Loucy (cell line): ENCODE data around the gene MEIKIN.

ENCODE experiments used
- H2AFZ ChIP-seq: fragments of 200-600 bp; sonication (generic); 2 replicates; pipeline ENCODE4 v1.6.0; 2016; ENCODE audit warnings: antibody characterized with exemption, mild to moderate bottlenecking, low read length, moderate library complexity
- H3F3A ChIP-seq: fragments of 200-600 bp; 2 replicates; pipeline ENCODE4 v1.6.0; 2016; ENCODE audit warnings: antibody characterized with exemption, low read depth, mild to moderate bottlenecking
- H3K27me3 ChIP-seq: fragments of 200-600 bp; sonication (generic); 2 replicates; pipeline ENCODE4 v1.6.1; 2014; ENCODE audit warnings: low read length, mild to moderate bottlenecking; ENCODE audit not compliant: insufficient read depth, poor library complexity, severe bottlenecking
- H3K36me3 ChIP-seq: fragments of 200-600 bp; sonication (generic); 2 replicates; pipeline ENCODE4 v1.6.1; 2016; ENCODE audit warnings: low read length; ENCODE audit not compliant: insufficient read depth
- H3K4me1 ChIP-seq: fragments of 200-600 bp; sonication (generic); 2 replicates; pipeline ENCODE4 v1.5.1; 2014; ENCODE audit warnings: low read length, mild to moderate bottlenecking; ENCODE audit not compliant: insufficient read depth, poor library complexity, severe bottlenecking
- H3K4me2 ChIP-seq: fragments of 200-600 bp; sonication (generic); 2 replicates; pipeline ENCODE4 v1.6.0; 2014; ENCODE audit warnings: antibody characterized with exemption, low read length, low read depth, mild to moderate bottlenecking; ENCODE audit not compliant: poor library complexity, severe bottlenecking
- H3K4me3 ChIP-seq: fragments of 200-600 bp; sonication (generic); 2 replicates; pipeline ENCODE4 v1.5.1; 2014; ENCODE audit warnings: low read length, mild to moderate bottlenecking, mixed read lengths; ENCODE audit not compliant: poor library complexity, severe bottlenecking
- H3K79me2 ChIP-seq: fragments of 200-600 bp; sonication (generic); 2 replicates; pipeline ENCODE4 v1.6.1; 2014; ENCODE audit warnings: low read length; ENCODE audit not compliant: insufficient read depth
- H3K9ac ChIP-seq: fragments of 200-600 bp; sonication (generic); 2 replicates; pipeline ENCODE4 v1.6.0; 2014; ENCODE audit warnings: mild to moderate bottlenecking, low read depth, low read length, moderate library complexity; ENCODE audit not compliant: poor library complexity, severe bottlenecking
- H3K9me2 ChIP-seq: fragments of 200-600 bp; sonication (generic); replicated peaks from 2 replicates; pipeline ENCODE4 v1.6.1; 2016; ENCODE audit warnings: low read depth, low read length, mixed read lengths
- H3K9me3 ChIP-seq: fragments of 200-600 bp; sonication (generic); 2 replicates; pipeline ENCODE4 v1.6.1; 2014; ENCODE audit warnings: mild to moderate bottlenecking, antibody characterized with exemption, low read length, low read depth; ENCODE audit not compliant: insufficient read depth
- H4K20me1 ChIP-seq: fragments of 200-600 bp; sonication (generic); 2 replicates; pipeline ENCODE4 v1.6.0; 2014; ENCODE audit warnings: antibody characterized with exemption, low read length, mild to moderate bottlenecking; ENCODE audit not compliant: insufficient read depth, poor library complexity, severe bottlenecking
- EZH2phosphoT487 ChIP-seq: fragments of 200-600 bp; IDR thresholded peaks from 2 replicates; pipeline ENCODE4 v1.6.1; 2018; ENCODE audit warnings: antibody characterized with exemption, mild to moderate bottlenecking, moderate library complexity, borderline replicate concordance
- TF ChIP-seq, protein P1 (sequence below): fragments of 200-600 bp; sonication (generic); conservative IDR thresholded peaks from 2 replicates; pipeline ENCODE4 v1.5.1; 2014; ENCODE audit warnings: mild to moderate bottlenecking, antibody characterized with exemption, low read length

The MEIKIN gene

GRCh38 chr5:131771692-131772091 is 173.8 kb downstream of the MEIKIN start:
- H3K9me3 ChIP-seq = no peaks in the 10 kb centered on the region
- no peak overlapping the region for H2AFZ ChIP-seq
- no peaks in the 10 kb centered on the region for H3F3A ChIP-seq
- peaks cover 90% of the 10 kb centered on the region for H3K79me2 ChIP-seq
- peaks cover 17% of the 10 kb centered on the region for H3K4me1 ChIP-seq
- no peaks in the 10 kb centered on the region for H3K36me3 ChIP-seq
- no peaks in the 10 kb centered on the region for H3K27me3 ChIP-seq
- no peak overlapping the region for H3K9ac ChIP-seq
- H3K9me2 ChIP-seq = no peaks in the 10 kb centered on the region
- no peak overlapping the region for H3K4me3 ChIP-seq
- TF ChIP-seq, protein P1, sequence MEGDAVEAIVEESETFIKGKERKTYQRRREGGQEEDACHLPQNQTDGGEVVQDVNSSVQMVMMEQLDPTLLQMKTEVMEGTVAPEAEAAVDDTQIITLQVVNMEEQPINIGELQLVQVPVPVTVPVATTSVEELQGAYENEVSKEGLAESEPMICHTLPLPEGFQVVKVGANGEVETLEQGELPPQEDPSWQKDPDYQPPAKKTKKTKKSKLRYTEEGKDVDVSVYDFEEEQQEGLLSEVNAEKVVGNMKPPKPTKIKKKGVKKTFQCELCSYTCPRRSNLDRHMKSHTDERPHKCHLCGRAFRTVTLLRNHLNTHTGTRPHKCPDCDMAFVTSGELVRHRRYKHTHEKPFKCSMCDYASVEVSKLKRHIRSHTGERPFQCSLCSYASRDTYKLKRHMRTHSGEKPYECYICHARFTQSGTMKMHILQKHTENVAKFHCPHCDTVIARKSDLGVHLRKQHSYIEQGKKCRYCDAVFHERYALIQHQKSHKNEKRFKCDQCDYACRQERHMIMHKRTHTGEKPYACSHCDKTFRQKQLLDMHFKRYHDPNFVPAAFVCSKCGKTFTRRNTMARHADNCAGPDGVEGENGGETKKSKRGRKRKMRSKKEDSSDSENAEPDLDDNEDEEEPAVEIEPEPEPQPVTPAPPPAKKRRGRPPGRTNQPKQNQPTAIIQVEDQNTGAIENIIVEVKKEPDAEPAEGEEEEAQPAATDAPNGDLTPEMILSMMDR = no peak
- TF ChIP-seq EZH2phosphoT487 = no peak
- H3K4me2 ChIP-seq = no peak overlapping the region
- H4K20me1 ChIP-seq = peaks cover 30% of the 10 kb centered on the region

GRCh38 chr5:131769961-131770360 is 175.5 kb downstream of the MEIKIN start:
- no peak overlapping the region for H3K9ac ChIP-seq
- no peak for TF ChIP-seq EZH2phosphoT487
- TF ChIP-seq, protein P1 = no peak
- no peak overlapping the region for H3K4me2 ChIP-seq
- H3K79me2 ChIP-seq = peaks cover 92% of the 10 kb centered on the region
- H4K20me1 ChIP-seq = peaks cover 24% of the 10 kb centered on the region
- no peak overlapping the region for H2AFZ ChIP-seq
- H3F3A ChIP-seq = no peaks in the 10 kb centered on the region
- H3K9me2 ChIP-seq = no peaks in the 10 kb centered on the region
- H3K9me3 ChIP-seq = no peaks in the 10 kb centered on the region
- no peaks in the 10 kb centered on the region for H3K27me3 ChIP-seq
- H3K36me3 ChIP-seq = no peaks in the 10 kb centered on the region; the same call in 1 of the 2 replicates
- H3K4me1 ChIP-seq = peaks cover 17% of the 10 kb centered on the region
- H3K4me3 ChIP-seq = no peak overlapping the region

GRCh38 chr5:131769336-131769735 is 176.1 kb downstream of the MEIKIN start:
- Histone ChIP-seq H3K9me2 (no peaks in the 10 kb centered on the region), H3K9me3 (no peaks in the 10 kb centered on the region), H3K4me1 (peaks cover 17% of the 10 kb centered on the region), H3K9ac (no peak overlapping the region), H3K36me3 (peaks cover 4% of the 10 kb centered on the region; the same call in 1 of the 2 replicates), H3K4me2 (peak overlapping the region; percentile 5), H4K20me1 (peaks cover 24% of the 10 kb centered on the region), H3K79me2 (peaks cover 92% of the 10 kb centered on the region), H3K4me3 (no peak overlapping the region), H3F3A (no peaks in the 10 kb centered on the region), H2AFZ (no peak overlapping the region), H3K27me3 (no peaks in the 10 kb centered on the region)
- no peak for TF ChIP-seq EZH2phosphoT487
- TF ChIP-seq, protein P1 = no peak
